ENCODE data around the gene WDR27.
A peak's percentile ranks its signal among the peaks of the same experiment; 100 is the strongest.
"Not testable (repeated sequence)": the region's sequence is repeated elsewhere in the genome, so short reads cannot be mapped to it uniquely, and the experiment has no call there.

WDR27 gene

DNA sequence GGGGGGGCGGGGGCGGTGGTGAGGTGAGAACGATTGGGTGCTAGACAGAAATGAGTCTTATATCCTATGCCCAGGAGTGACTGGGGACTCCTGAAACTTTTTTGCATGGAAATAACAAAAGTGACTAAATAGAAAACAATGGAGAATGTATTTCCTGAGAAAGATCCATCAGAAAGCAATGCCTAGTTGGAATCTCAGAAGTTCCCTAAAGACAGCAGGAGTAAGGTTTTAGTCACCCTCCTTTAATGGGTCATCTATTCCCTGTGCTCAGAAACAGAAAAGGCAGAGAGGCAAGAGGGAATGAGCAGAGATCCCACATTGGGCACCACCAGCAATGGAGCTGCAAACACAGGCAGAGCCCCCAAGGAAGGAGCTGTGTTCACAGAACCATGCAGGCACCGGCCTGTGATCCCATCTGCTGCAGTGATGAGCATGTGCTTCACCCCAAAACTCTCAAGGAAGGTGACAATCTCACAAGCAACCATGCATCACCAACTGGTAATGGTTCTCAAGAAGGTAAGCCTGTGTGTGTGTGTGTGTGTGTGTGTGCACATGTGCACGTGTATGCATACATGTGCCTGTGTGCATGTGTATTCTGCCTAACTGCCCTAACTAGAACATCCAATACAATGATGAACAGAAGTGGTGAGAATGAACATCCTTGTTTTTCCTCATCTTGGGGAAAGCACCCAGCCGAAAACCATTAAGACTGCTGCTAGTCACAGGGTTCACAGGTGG is 168.4 kb downstream of the WDR27 start:
- no peak overlapping the region for H3K27ac ChIP-seq (ENCODE audit: low read depth, low read length)
- H3K9ac ChIP-seq (ENCODE audit: low read length): no peak overlapping the region
- no peak overlapping the region for H3K4me3 ChIP-seq (ENCODE audit: low read length)
- H3K4me1 ChIP-seq (ENCODE audit: control insufficient read depth, insufficient read depth, low read length): peaks cover 21% of the 10 kb centered on the region
- no peaks in the 10 kb centered on the region for H3K36me3 ChIP-seq (ENCODE audit: control insufficient read depth, insufficient read depth, low read length)
- H3K27me3 ChIP-seq (ENCODE audit: control insufficient read depth, insufficient read depth, low read length): no peaks in the 10 kb centered on the region

DNA sequence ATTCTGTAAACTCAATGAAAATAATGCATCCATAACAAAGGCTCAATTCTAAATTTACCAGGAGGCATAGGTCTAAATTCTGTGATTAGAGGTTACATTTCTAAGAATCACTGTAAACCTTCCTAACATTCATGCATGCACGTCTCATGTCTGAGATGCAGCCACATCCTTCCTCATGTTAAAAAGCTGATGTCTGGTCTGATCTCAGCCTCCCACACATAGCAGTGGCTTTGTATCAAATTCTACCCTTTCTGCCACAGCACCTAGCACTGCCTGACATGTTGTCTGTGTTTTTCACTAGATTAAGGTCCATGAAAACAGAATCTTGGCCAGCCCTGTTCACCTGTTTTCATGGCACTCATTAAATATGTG is 171.1 kb downstream of the WDR27 start:
- peak overlapping the region; percentile 86 for H3K27ac ChIP-seq (ENCODE audit: low read depth, low read length)
- H3K4me3 ChIP-seq (ENCODE audit: low read length): no peak overlapping the region
- H3K4me1 ChIP-seq (ENCODE audit: control insufficient read depth, insufficient read depth, low read length): peaks cover 17% of the 10 kb centered on the region
- H3K27me3 ChIP-seq (ENCODE audit: control insufficient read depth, insufficient read depth, low read length): no peaks in the 10 kb centered on the region
- no peak overlapping the region for H3K9ac ChIP-seq (ENCODE audit: low read length)
- H3K36me3 ChIP-seq (ENCODE audit: control insufficient read depth, insufficient read depth, low read length): no peaks in the 10 kb centered on the region

DNA sequence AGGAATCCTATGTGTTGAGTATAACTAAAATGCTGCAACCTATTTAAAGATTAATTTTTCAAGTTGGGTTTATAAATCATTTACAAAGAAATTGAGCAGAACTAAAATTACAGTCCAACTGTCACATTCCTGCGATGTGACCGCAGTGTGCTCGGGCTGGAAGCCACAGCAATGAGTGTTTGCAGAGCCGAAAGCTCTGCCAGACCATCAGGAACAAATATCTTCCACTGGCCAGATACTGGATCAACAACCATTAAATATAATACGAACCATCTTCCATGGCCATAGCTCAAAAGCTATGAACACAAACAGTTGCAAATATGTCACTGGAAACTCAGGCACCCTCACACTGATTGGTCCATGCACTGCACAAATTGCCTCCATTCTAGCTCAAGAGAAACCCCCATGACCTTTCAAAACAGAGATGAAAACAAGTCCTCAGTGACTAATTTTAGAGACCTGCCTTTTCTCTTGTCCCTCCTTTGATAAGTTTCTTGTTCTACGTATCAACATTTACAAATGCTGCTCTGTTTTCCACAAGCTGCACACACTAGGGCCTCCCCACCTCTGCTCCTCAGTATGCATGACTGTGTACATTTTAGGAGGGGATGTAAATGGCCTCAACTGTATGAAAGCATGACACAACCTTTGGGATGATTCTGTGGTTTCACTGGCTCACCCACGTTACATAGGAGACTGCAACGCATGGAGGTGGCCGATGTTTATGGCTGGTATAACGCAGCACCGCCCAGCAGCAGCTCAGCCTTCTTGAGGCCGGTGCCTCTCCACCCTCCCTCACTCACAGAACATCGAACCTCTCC is 171.7 kb downstream of the WDR27 start:
- H3K27ac ChIP-seq (ENCODE audit: low read depth, low read length): peak overlapping the region; percentile 86
- H3K36me3 ChIP-seq (ENCODE audit: control insufficient read depth, insufficient read depth, low read length): no peaks in the 10 kb centered on the region
- no peak overlapping the region for H3K9ac ChIP-seq (ENCODE audit: low read length)
- no peaks in the 10 kb centered on the region for H3K27me3 ChIP-seq (ENCODE audit: control insufficient read depth, insufficient read depth, low read length)
- no peak overlapping the region for H3K4me3 ChIP-seq (ENCODE audit: low read length)
- peaks cover 17% of the 10 kb centered on the region for H3K4me1 ChIP-seq (ENCODE audit: control insufficient read depth, insufficient read depth, low read length)

DNA sequence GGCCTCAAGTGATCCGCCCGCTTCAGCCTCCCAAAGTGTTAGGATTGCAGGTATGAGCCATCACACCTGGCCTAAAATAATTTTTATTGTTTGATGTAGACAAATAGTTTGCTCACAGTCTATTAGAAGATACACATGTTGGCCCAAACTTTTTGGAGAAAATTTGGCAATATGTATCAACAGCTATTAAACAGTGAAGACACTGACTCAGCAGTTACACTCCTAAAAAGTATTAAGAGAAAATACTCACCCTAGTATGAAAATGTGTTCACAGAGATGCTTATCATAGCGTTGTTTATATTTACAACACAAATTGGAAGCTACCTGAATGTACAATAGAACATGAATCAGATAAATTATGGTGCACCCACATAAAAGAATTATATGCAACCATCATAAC is 173.1 kb downstream of the WDR27 start:
- no peaks in the 10 kb centered on the region for H3K36me3 ChIP-seq (ENCODE audit: control insufficient read depth, insufficient read depth, low read length)
- H3K4me1 ChIP-seq (ENCODE audit: control insufficient read depth, insufficient read depth, low read length): peaks cover 17% of the 10 kb centered on the region
- no peak overlapping the region for H3K4me3 ChIP-seq (ENCODE audit: low read length)
- no peak overlapping the region for H3K27ac ChIP-seq (ENCODE audit: low read depth, low read length)
- no peaks in the 10 kb centered on the region for H3K27me3 ChIP-seq (ENCODE audit: control insufficient read depth, insufficient read depth, low read length)
- no peak overlapping the region for H3K9ac ChIP-seq (ENCODE audit: low read length)

DNA sequence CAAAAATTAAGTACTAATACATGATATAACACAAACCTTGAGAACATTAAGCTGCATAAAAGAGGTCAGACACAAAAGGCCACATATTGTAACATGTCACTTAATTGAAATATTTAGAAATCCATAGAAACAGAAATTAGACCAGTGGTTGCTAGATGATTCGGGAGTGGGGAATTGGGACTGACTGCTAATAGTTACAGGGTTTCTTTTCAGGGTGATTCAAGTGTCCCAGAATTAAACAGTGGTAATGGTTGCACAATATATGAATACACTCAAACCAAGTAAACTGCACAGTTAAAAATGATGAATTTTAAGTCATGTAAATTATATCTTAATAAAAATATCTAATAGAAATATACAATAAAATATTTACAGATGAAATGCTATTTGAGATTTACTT is 174.5 kb downstream of the WDR27 start:
- Histone ChIP-seq H3K4me1 (ENCODE audit: control insufficient read depth, insufficient read depth, low read length) (peaks cover 17% of the 10 kb centered on the region), H3K36me3 (ENCODE audit: control insufficient read depth, insufficient read depth, low read length) (no peaks in the 10 kb centered on the region), H3K27me3 (ENCODE audit: control insufficient read depth, insufficient read depth, low read length) (no peaks in the 10 kb centered on the region), H3K4me3 (ENCODE audit: low read length) (no peak overlapping the region), H3K27ac (ENCODE audit: low read depth, low read length) (no peak overlapping the region), H3K9ac (ENCODE audit: low read length) (no peak overlapping the region)

DNA sequence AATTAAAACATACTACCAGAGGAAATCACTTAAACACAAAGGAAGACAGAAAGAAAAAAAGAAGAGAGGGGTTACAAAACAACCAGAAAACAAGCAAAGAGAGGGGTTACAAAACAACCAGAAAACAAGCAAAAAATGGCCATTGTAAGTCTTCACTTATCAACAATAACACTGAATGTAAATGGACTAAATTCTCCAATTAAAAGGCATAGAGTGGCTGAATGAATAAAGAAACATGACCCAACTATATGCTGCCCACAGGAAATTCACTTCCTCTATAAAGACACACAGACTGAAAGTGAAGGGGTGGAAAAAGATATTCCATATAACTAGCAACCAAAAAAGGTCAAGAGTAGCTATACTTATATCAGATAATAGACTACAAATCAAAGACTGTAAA is 180.0 kb downstream of the WDR27 start:
- no peaks in the 10 kb centered on the region for H3K36me3 ChIP-seq (ENCODE audit: control insufficient read depth, insufficient read depth, low read length)
- no peak overlapping the region for H3K9ac ChIP-seq (ENCODE audit: low read length)
- no peak overlapping the region for H3K4me3 ChIP-seq (ENCODE audit: low read length)
- H3K27me3 ChIP-seq (ENCODE audit: control insufficient read depth, insufficient read depth, low read length): no peaks in the 10 kb centered on the region
- no peak overlapping the region for H3K27ac ChIP-seq (ENCODE audit: low read depth, low read length)
- H3K4me1 ChIP-seq (ENCODE audit: control insufficient read depth, insufficient read depth, low read length): no peaks in the 10 kb centered on the region

DNA sequence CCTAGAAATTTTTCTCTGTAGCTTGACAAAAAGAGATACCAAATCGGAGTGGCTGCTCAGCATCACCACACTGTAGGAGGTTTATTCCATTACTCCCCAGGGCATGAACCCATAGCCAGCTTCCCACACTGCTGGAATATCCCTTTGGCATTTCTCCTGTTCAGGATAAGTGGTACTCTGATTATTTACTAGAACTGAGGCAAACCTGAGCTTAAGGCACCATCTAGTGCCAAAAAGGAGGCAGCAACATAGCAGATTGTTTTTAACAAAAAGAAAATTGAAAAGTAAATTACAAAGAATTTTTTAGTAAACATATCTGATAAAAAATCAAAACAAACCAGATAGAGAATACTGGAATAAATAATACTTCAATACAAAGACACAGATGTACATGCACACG is 181.7 kb downstream of the WDR27 start:
- no peak overlapping the region for H3K27ac ChIP-seq (ENCODE audit: low read depth, low read length)
- no peak overlapping the region for H3K9ac ChIP-seq (ENCODE audit: low read length)
- no peak overlapping the region for H3K4me3 ChIP-seq (ENCODE audit: low read length)
- no peaks in the 10 kb centered on the region for H3K36me3 ChIP-seq (ENCODE audit: control insufficient read depth, insufficient read depth, low read length)
- H3K27me3 ChIP-seq (ENCODE audit: control insufficient read depth, insufficient read depth, low read length): no peaks in the 10 kb centered on the region
- H3K4me1 ChIP-seq (ENCODE audit: control insufficient read depth, insufficient read depth, low read length): no peaks in the 10 kb centered on the region

DNA sequence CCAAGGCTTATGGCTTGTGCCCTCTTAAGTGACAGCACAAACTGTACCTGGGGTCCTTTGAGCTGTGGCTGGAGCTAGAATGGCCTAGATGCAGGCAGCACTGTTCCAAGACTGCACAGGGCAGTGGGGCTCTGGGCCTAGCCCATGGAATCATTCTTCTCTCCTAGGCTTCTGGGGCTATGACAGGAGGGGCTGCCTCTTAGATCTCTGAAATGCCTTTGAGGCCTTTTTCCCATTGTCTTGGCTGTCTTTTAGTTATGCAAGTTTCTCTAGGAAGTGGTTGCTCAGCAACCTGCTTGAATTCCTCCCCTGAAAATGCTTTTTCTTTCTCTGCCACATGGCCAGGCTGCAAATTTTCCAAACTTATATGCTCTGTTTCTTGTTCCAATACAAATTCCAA is 183.4 kb downstream of the WDR27 start:
- H3K4me3 ChIP-seq (ENCODE audit: low read length): no peak overlapping the region
- H3K4me1 ChIP-seq (ENCODE audit: control insufficient read depth, insufficient read depth, low read length): no peaks in the 10 kb centered on the region
- no peak overlapping the region for H3K27ac ChIP-seq (ENCODE audit: low read depth, low read length)
- H3K9ac ChIP-seq (ENCODE audit: low read length): no peak overlapping the region
- no peaks in the 10 kb centered on the region for H3K27me3 ChIP-seq (ENCODE audit: control insufficient read depth, insufficient read depth, low read length)
- H3K36me3 ChIP-seq (ENCODE audit: control insufficient read depth, insufficient read depth, low read length): no peaks in the 10 kb centered on the region

DNA sequence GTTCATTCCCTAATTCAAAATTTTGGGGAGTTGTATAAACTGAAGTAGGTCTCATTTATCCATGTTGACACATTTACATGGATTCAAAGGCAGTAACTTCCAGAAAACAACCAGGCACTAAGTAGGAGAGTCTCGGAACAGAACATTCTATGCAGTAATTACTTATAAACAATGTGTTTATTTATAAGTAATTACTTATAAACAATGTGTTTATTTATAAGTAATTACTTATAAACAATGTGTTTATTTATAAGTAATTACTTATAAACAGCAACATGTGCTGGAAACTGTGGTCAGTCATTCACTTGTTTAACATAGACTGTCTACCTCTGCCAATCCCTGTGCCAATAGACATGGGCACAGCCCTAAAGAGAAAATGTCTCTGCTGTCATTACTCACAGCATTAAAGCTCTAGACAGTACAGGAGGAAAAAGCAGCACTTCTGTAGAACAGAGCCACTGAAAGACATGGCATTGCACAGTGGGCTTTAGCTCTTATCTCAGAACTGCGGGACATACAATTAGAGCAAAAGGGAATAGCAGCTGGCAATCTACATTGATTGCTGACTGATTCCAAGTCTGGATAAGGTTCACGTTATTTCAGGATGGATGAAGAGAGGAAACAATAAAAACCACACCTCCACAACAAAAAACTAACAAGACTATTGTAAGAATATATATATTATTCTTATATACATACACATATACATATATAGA is 188.2 kb downstream of the WDR27 start:
- H3K27me3 ChIP-seq (ENCODE audit: control insufficient read depth, insufficient read depth, low read length): no peaks in the 10 kb centered on the region
- no peak overlapping the region for H3K4me3 ChIP-seq (ENCODE audit: low read length)
- H3K27ac ChIP-seq (ENCODE audit: low read depth, low read length): no peak overlapping the region
- H3K4me1 ChIP-seq (ENCODE audit: control insufficient read depth, insufficient read depth, low read length): no peaks in the 10 kb centered on the region
- H3K36me3 ChIP-seq (ENCODE audit: control insufficient read depth, insufficient read depth, low read length): no peaks in the 10 kb centered on the region
- H3K9ac ChIP-seq (ENCODE audit: low read length): no peak overlapping the region

DNA sequence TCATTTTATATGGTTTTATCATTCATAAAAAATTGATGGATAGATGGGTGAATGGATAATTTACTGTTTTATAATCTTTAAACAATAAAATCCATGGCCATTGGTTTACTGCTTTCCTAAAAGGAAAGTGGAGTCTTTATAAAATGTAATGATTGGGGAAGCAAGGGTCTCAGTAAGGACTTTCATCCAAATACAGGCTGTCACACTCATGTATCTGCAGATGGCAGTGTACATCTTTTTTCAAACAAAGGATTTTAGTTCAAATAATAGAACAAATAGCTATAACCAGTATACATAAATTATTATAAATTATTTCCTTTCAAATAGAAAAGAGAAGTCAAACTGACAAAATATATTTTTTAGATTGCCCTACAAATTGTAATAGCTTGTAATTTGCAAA is 190.0 kb downstream of the WDR27 start:
- H3K9ac ChIP-seq (ENCODE audit: low read length); H3K4me3 ChIP-seq (ENCODE audit: low read length): not testable (repeated sequence)

DNA sequence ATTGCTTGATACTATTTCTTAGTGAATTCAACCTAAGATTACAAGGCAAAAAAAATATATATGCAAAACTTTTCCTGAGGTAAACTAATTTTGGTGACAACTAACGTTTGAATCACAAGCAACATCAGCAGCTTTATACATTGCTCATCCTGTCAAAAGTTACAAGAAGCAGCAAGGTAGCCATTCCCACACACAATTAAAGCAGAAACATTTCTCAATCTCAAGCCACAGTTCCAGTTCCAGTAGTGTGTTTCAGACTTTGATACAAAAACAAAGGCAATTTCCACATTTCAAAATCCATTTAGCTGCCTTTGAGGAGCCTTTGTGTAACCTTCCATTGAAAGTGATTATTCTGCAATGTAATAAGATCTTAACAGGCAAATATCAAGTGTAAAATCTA is 191.0 kb downstream of the WDR27 start:
- Histone ChIP-seq H3K36me3 (ENCODE audit: control insufficient read depth, insufficient read depth, low read length) (no peaks in the 10 kb centered on the region), H3K4me3 (ENCODE audit: low read length) (no peak overlapping the region), H3K4me1 (ENCODE audit: control insufficient read depth, insufficient read depth, low read length) (no peaks in the 10 kb centered on the region), H3K27me3 (ENCODE audit: control insufficient read depth, insufficient read depth, low read length) (no peaks in the 10 kb centered on the region), H3K9ac (ENCODE audit: low read length) (no peak overlapping the region), H3K27ac (ENCODE audit: low read depth, low read length) (no peak overlapping the region)

More for the DNA sequence above, 190.0 kb downstream of the WDR27 start:
- H3K27me3 ChIP-seq (ENCODE audit: control insufficient read depth, insufficient read depth, low read length); H3K27ac ChIP-seq (ENCODE audit: low read depth, low read length); H3K36me3 ChIP-seq (ENCODE audit: control insufficient read depth, insufficient read depth, low read length); H3K4me1 ChIP-seq (ENCODE audit: control insufficient read depth, insufficient read depth, low read length): not testable (repeated sequence)

DNA sequence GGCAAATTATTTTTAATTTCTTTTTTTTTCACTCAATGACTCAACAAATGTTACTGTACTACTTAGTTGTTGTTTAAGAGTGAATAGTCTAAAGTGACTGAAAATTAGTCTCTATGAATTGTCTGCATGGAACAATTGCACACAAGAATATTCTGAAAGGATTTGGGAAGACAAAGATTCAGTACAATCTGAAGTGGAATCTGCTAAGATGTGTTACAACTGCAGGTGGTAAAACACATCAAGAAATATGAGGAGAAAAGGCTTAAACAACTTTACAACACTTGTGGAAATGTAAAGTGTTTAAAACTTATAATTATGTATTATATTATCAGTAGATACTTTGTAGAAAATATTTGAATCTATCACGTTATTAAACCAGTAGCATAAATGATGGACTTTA is 193.4 kb downstream of the WDR27 start:
- no peaks in the 10 kb centered on the region for H3K36me3 ChIP-seq (ENCODE audit: control insufficient read depth, insufficient read depth, low read length)
- H3K4me1 ChIP-seq (ENCODE audit: control insufficient read depth, insufficient read depth, low read length): no peaks in the 10 kb centered on the region

More for the DNA sequence above, 193.4 kb downstream of the WDR27 start:
- Histone ChIP-seq H3K27me3 (ENCODE audit: control insufficient read depth, insufficient read depth, low read length) (no peaks in the 10 kb centered on the region), H3K27ac (ENCODE audit: low read depth, low read length) (no peak overlapping the region), H3K9ac (ENCODE audit: low read length) (no peak overlapping the region), H3K4me3 (ENCODE audit: low read length) (no peak overlapping the region)

Measured in rectal smooth muscle tissue (tissue), 1 donor.